Heart left ventricle (tissue), 16 donors: Measurements from ENCODE around the gene TLX1. TPM values are rescaled to one million over a fixed set of nuclear protein-coding genes. Genes with fewer than 3 reads are reported as not detected.

ENCODE experiments used
- ATAC-seq, 4 donors: fragments of 200-7000 bp; cut with Tn5 transposase; one replicate each; pipeline ENCODE4 v1.9.1; 2020 to 2022; ENCODE audit warnings: moderate library complexity in 4 of 4, mild to moderate bottlenecking in 3 of 4, moderate number of reproducible peaks in 1 of 4
- DNase-seq, 5 donors: peaks; one replicate each; pipeline ENCODE4 v3.0.0-alpha.2; 2020
- H3K27ac ChIP-seq, 12 donors: fragments of 200-600 bp; sonication (generic) in 4 of 12; one replicate each; pipeline versions ENCODE4 v1.5.0 to v1.8.0; 2016 to 2022; ENCODE audit warnings: mild to moderate bottlenecking in 2 of 12
- H3K27me3 ChIP-seq, 9 donors: fragments of 200-600 bp; sonication (generic) in 2 of 9; one replicate each; pipeline versions ENCODE4 v1.5.1 to v1.8.0; 2016 to 2022; ENCODE audit warnings: mild to moderate bottlenecking in 3 of 9
- H3K36me3 ChIP-seq, 9 donors: fragments of 200-600 bp; sonication (generic) in 2 of 9; one replicate each; pipeline versions ENCODE4 v1.5.0 to v1.8.0; 2018 to 2022; ENCODE audit warnings: mild to moderate bottlenecking in 2 of 9
- H3K4me1 ChIP-seq, 12 donors: fragments of 200-600 bp; sonication (generic) in 4 of 12; one replicate each; pipeline versions ENCODE4 v1.5.0 to v1.8.0; 2016 to 2022; ENCODE audit warnings: mild to moderate bottlenecking in 3 of 12
- H3K4me3 ChIP-seq, 12 donors: fragments of 200-600 bp; sonication (generic) in 4 of 12; one replicate each; pipeline versions ENCODE4 v1.5.0 to v1.8.0; 2017 to 2022; ENCODE audit warnings: mild to moderate bottlenecking in 9 of 12, moderate library complexity in 4 of 12
- H3K9me3 ChIP-seq, 12 donors: fragments of 200-600 bp; sonication (generic) in 4 of 12; one replicate each; pipeline versions ENCODE4 v1.5.0 to v1.8.0; 2016 to 2022; ENCODE audit warnings: mild to moderate bottlenecking in 1 of 12
- CTCF ChIP-seq, 12 donors: fragments of 200-600 bp; sonication (generic) in 4 of 12; IDR thresholded peaks; one replicate each; pipeline versions ENCODE4 v1.5.0 to v1.8.0; 2018 to 2022; ENCODE audit warnings: antibody characterized with exemption in 12 of 12, mild to moderate bottlenecking in 5 of 12
- POLR2A ChIP-seq, 2 donors: fragments of 450-650 bp; IDR thresholded peaks; one replicate each; pipeline ENCODE4 v1.6.1; 2017; ENCODE audit warnings: antibody characterized with exemption in 2 of 2, mild to moderate bottlenecking in 2 of 2, moderate library complexity in 2 of 2
- whole genome bisulfite sequencing, 4 donors: extraction: QIAGEN DNeasy Blood & Tissue Kit in 2 of 4; methylation state at CpG; one replicate each; pipeline versions ENCODE4 v1.1.5 to v1.1.7; 2013 to 2018; 5-methylcytosine and 5-hydroxymethylcytosine counted together
- intact Hi-C, 10 donors: fragments of 100-400 bp; cut with DNase I; formaldehyde crosslinking; loops; one replicate each; pipeline versions ENCODE4 v1.11.1 to v1.14.2; 2022
- polyA plus RNA-seq, 2 donors: library from polyadenylated mRNA; stranded (reverse); fragments of 200-250 nt; gene quantifications; one replicate each; pipeline ENCODE4 v1.2.3, GENCODE V29; 2013
- total RNA-seq, 9 donors: library from RNA; depleted of rRNA in 2 of 9; stranded (reverse); fragments of >200 nt in 2 of 9; fragmentation: NEBNext Ultra II Directional in 3 of 9; extraction: Animal tissue kit (Norgen Biotek cat#: 25700) in 3 of 9; gene quantifications; one replicate each; pipeline versions ENCODE4 v1.1.0 to v1.2.4, GENCODE V29; 2016 to 2023
- donor health status: ischemic (EF 13 %, LVEDD 7.1; RV severe dilation, severe dysfunction).
- donor health status: healthy with polysubstance abuse.
- donor health status: DM: no; HTN: yes; CAD: no.
- donor health status: DM: no; HTN: no; CAD: no.
- donor health status: ischemic (EF 25% LVEDD 6.9; RV normal size, moderate dysfunction).
- donor health status: ischemic (EF 25% LVEDD 5.7; RV mildly dilated, moderate dysfunction).
- donor health status: healthy.
- donor health status: DM: yes; HTN: yes; CAD: no.
- donor health status: ischemic (EF 35%, LVEDD 5.7; RV mildly dilated, moderate dysfunction).
- donor health status: nonischemic (EF 11% LVEDD 7.7; RV severe dilation, severe dysfunction).
- donor health status: DM: yes; HTN: yes; CAD: no.
- donor health status: PGD.
- donor health status: ischemic (EF 29% LVEDD 5.4; RV normal size, mild dysfunction).
- donor health status: nonischemic (EF 23%, LVEDD 6.1; RV moderate dilation, normal function).

Gene TLX1
- total and polyA plus RNA-seq, 11 donors, result 0.08 to 0.94 (median 0.18) TPM; not detected in 3

GRCh38 chr10:101135141-101136006 lies 4.3 kb downstream of the TLX1 start:
- Histone ChIP-seq H3K27me3 (peaks cover 86 to 100% (median 98%) of the 10 kb centered on the region in 9 donors), H3K27ac (peak overlapping the region in 1 of 12 donors; percentile 44)

GRCh38 chr10:101136007-101136707 lies 5.1 kb downstream of the TLX1 start:
- 17 to 33% (median 29%) methylated on average over 23 to 33 of the region's 33 CpGs for WGBS, 4 donors
- intact Hi-C loops, result no loop called here
- DNase-seq, result no peak
- Histone ChIP-seq H3K4me1 (peaks cover 3 to 60% (median 23%) of the 10 kb centered on the region in 12 donors), H3K9me3 (no peaks in the 10 kb centered on the region), H3K4me3 (no peak overlapping the region), H3K36me3 (no peaks in the 10 kb centered on the region), H3K27me3 (peaks cover 86 to 100% (median 98%) of the 10 kb centered on the region in 9 donors), H3K27ac (no peak overlapping the region)
- TF ChIP-seq CTCF (IDR thresholded peaks at IDR 0.05), result no peak
- no peak for TF ChIP-seq POLR2A (IDR thresholded peaks at IDR 0.05)
- no peak for ATAC-seq

More at GRCh38 chr10:101135141-101136006, 4.3 kb downstream of the TLX1 start:
- intact Hi-C loops, result no loop called here
- Histone ChIP-seq H3K9me3 (no peaks in the 10 kb centered on the region), H3K36me3 (no peaks in the 10 kb centered on the region), H3K4me1 (peaks cover 3 to 63% (median 26%) of the 10 kb centered on the region in 12 donors), H3K4me3 (peak overlapping the region; percentile 10 to 42 (median 28))
- 10 to 15% (median 14%) methylated on average over 26 to 36 of the region's 36 CpGs for WGBS, 4 donors
- TF ChIP-seq POLR2A (IDR thresholded peaks at IDR 0.05) (no peak), CTCF (IDR thresholded peaks at IDR 0.05) (no peak)
- DNase-seq (peak in 1 of 5 donors; percentile 38), ATAC-seq (peak in 1 of 4 donors; percentile 25)

- Histone ChIP-seq H3K27ac (no peak overlapping the region), H3K9me3 (no peaks in the 10 kb centered on the region), H3K4me1 (peaks cover 3 to 55% (median 19%) of the 10 kb centered on the region in 12 donors), H3K27me3 (peaks cover 85 to 100% (median 98%) of the 10 kb centered on the region in 9 donors), H3K36me3 (no peaks in the 10 kb centered on the region), H3K4me3 (no peak overlapping the region)
- no peak for ATAC-seq
- 18 to 32% (median 25%) methylated on average over 20 to 26 of the region's 26 CpGs for WGBS, 4 donors
- no peak for DNase-seq
- intact Hi-C loops, result no loop called here
- TF ChIP-seq CTCF (IDR thresholded peaks at IDR 0.05) (no peak), POLR2A (IDR thresholded peaks at IDR 0.05) (no peak)
Measured at GRCh38 chr10:101136708-101137121, 5.6 kb downstream of the TLX1 start.

GRCh38 chr10:101137271-101137670 lies 6.2 kb downstream of the TLX1 start:
- WGBS, 4 donors, result 39 to 59% (median 49%) methylated on average over 2 of the region's 2 CpGs
- H3K4me1 ChIP-seq, result peaks cover 3 to 54% (median 17%) of the 10 kb centered on the region in 12 donors
- H3K9me3 ChIP-seq, result no peaks in the 10 kb centered on the region
- no peak for TF ChIP-seq CTCF (IDR thresholded peaks at IDR 0.05)
- no peak for TF ChIP-seq POLR2A (IDR thresholded peaks at IDR 0.05)
- H3K27ac ChIP-seq, result no peak overlapping the region
- intact Hi-C loops, result no loop called here
- ATAC-seq (no peak), DNase-seq (no peak)
- H3K36me3 ChIP-seq, result no peaks in the 10 kb centered on the region
- H3K27me3 ChIP-seq, result peaks cover 84 to 100% (median 98%) of the 10 kb centered on the region in 9 donors
- no peak overlapping the region for H3K4me3 ChIP-seq
